ENCODE data around the gene DNAH10.
"Not testable (repeated sequence)": the region's sequence is repeated elsewhere in the genome, so short reads cannot be mapped to it uniquely, and the experiment has no call there.

Gene DNAH10

DNA sequence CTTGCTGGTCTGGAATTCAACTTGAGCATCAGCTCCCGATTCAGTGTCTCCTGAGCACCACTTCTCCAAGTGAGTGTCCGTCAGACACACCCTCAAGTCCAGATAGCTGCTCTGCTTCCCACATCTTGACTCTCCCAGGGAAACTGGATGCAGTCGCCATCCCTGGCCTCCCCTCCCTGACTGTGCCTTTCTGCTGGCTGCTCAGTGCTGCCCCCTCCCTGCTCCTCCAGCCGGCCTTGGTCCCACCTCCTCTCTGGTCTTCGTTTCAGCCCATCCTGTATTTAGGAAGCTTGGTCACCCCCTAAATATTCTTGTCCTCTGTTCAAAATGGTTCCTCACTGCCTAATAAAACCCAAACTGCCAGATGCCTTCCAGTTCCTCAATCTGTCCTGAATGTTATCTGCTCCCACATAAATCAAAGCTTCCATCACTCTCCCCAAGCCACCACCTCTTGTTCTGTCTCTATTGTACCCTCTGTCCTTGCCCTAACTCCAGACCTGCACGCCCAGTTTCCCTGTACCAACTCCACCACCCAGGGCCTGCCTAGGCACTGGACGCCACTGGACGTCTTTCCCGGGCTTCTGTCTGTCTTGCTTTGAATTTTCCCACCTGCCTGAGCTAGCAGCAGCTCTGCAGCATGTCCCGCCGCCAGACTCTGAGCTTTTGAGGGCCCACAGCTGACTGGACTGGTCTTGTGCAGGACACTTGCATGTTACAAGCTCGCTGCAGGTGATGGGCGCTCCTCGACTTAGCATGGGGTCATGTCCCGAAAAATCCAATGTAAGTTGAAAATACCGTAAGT lies 176.8 kb downstream of the DNAH10 start:
- no peak for DNase-seq

DNA sequence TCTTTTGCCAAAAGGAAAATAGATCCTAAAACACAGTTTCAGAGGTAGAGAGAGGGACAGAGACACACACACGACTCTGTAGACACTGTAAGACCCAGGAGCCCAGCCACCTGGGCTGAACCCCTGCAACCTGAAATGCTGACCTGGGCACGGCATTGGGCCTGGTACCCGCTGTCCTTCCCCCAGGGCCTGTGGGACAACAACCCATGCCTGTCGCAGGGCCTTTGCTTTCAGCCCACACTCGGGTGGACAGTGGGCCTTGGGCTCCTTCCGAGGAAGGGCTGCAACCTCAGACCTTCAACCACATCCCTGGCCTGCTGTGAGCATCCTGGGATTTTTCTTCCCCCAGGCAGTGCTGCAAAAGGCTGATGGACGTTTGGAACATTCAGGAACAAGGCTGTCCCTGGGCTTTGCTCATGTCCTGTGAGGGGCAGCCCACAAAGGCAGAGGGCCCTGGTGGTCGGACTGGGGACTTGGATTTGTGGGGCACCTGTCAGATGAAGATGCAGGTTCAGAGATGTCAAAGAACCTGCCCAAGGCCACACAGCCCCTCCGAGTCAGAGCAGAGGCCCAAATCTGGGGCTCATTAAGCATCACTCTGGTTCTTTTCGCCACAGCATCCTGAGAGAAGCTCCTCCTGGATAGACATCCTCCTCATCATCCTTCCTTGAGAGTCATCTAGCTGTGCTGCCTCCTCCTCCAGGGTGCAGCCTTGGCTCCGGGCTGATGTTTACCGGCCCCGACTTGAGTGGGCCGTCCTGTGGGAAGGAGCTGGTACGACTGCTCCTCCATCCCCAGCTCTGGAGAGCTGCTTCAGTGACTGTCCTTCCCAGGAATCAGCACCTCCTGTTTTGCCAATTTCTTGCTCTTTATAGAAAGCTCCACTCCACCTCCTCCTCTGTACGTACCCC lies 177.9 kb downstream of the DNAH10 start:
- DNase-seq, result no peak

DNA sequence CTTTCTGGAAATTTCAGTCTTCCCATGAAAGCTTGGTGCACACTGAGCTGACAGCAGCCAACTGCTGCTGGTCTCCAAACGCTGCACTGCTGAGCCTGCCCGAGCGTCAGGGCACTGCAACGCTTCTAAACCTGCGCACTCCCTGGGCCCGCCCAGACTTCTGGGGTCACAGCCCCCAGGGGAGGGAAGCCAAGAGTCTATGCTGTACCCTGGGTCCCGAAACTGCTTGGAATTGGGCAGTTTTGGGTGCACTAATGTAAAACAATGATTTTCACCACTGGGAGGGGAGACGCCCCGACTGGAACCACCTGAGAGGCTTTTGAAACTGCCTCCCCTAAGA lies 178.5 kb downstream of the DNAH10 start:
- DNase-seq, result no peak

DNA sequence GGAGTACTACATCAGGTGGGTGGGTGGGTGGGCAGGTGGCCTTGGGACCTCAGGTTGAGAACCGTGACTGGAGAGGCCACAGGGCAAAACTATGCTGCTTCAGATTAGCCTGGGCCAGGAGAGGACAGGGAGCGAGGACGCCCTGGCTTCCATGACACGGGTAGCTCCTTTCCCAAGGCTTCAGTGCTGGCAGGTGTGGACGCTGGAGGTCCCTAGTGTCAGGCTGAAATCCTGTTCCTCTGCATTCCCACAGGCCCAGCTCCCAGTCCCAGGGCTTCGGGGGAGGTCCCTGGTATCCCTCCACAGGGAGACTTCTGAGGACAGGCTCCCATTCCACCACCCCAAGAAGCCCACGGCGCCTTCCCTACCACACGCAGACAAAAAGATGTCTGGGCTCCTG lies 178.9 kb downstream of the DNAH10 start:
- no peak for DNase-seq

DNA sequence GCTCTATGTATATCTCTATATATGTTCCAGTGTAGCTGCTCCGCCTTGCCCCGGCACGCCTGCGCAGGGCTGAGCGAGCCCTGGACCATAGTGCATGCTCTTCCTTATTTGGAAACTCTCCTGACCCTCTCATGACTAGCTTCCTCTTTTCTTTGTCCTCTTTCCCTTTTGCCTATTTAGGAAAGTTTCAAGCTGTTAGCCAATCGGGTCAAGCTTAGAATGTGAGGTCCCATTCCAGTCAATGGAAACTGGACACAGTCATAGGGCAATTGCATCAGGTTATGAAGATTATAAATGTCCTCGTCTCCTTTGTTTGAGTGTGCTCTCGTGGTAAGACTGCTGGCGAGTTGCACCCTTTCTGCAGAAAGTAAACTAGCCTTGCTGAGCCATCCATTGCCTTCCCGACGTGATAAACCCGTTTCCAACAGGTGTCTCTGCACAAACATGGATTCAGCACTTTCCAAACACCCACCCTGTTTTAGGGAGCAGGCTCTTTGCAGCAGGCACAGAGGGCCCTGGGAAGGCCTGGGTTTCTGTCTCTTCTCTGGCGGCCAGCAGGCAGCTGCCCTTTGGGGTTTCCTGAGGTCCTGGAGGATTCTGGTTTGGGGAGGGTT lies 179.6 kb downstream of the DNAH10 start:
- DNase-seq, result no peak

DNA sequence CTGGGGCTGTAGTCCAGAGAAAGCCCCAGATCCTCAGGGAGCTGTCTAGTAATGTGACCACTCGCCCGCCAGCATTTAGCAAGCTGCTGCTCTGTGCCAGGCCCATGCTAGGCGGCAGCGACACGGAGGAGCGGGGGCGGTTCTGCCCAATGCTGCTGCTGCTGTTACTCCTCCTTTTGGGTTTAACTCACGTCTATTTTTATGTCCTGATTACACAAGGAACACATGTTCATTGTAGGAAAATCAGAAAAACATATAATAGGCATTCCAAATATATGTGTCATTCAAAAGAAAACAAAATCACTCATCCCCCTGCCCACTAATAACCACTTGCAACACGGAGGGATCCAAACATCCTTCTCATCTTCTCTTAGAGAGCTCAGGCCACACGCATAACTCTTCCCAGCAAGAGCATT lies 180.1 kb downstream of the DNAH10 start:
- no peak for DNase-seq

DNA sequence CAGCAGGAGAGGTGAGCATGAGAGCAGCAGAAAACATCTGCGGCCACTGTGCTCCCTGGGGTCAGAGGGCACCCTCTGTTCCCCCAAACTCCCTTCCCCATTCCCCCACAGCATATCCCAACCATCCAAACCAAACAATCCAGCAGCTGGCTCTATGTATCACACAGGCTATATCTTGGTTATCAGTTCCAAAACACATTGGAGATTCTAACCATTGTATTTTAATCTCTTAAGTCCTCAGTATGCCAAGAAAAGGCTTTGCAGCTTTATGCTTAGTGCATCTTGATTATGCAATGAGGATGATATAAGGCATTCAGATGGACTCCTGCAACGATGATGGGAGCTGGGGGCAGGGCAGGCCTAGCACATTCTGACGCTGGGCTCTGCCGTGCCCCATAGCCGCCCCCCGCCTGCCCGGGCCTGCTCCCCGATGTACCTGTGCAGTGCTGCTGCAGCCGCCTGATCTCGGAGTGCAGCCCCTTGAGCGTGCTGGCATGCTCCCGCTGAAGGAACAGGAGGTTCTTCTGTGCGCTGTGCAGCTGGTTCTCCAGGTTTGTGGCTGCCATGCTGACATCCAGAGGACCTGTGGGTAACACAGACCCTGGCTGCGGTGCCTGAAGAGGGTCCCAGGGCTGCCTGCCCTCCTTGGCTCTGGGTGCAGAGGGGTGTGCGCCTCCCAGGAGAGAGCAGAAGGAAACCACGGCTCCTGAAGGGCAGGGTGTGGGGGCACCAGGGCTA lies 181.0 kb downstream of the DNAH10 start:
- no peak for DNase-seq

DNA sequence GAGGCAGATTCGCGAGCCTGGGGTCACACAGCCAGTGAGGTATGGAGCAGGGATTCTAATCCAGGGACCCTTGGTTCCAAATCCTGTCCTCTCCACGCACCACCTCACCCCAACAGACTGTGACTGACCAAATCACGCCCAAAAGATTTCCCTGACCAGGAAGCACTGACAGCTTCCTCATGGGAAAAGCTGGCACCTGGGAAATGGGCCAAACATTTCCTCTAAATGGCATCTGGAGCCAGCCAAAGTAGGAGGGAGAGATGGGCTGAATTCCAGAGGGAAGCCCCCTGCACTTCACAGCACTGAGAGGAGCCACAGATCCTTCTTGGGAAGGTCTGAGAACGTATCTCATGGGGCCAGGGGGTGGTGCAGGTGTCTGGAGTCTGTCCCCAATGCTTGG lies 181.7 kb downstream of the DNAH10 start:
- no peak for DNase-seq

DNA sequence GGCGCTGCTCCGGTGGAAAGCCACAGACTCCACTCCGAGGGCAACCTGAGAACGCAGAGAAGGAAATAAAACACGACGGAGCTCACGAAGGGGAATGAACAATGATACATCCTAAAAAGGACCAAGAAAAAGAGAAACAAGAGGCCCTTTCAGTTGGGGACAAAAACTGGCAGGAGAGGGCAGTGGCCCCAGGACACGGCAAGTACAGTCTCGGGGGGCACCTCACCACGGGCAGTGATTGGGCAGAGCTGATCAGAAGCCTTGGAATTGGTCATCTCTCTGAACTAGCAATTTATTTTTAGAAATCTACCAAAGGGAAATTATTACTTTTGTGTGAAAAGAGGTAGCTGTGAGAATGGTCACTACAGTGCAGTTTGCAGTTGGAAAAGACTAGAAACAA lies 182.6 kb downstream of the DNAH10 start:
- DNase-seq, result no peak

DNA sequence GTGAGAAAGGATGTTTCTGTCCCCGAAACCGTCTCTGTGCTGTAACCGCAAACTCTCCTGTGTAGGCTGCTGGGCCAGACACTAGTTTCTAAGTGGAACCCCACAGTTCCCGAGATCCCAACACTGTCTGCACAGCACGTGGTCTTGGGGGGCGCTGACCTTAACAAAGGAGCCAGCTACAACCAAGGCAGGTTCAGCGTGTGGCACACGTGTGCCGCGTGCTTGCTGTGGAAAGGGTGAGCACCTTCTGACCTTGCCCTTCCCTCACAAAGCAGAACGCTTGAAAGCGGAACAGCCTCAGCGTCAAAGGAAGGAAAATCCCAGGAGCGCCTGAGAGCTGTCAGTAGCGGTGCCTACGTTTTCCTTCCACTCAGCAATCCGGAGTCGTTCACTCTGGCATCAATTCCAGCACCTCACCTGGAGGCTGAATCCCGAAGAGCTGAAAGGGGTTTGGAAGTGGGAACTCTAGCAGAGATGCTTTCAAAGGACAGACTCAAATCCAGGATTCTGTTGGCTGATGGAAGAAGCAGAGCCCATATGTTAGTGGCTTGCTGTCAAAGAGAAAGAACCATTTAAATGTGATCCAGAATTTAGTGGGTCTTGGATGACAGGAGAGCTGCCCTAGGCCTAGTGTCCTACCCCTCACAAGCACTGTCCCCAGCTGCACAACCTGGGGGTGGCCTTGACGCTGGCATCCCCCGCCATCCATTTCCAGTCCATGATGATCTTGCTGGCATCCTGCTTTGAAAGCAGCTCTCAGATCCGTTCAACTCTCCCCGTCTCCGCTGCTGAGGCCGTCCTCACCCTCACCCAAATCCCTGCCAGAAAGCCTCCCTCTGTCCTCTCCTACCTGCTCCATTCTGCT lies 183.4 kb downstream of the DNAH10 start:
- DNase-seq, result no peak

DNA sequence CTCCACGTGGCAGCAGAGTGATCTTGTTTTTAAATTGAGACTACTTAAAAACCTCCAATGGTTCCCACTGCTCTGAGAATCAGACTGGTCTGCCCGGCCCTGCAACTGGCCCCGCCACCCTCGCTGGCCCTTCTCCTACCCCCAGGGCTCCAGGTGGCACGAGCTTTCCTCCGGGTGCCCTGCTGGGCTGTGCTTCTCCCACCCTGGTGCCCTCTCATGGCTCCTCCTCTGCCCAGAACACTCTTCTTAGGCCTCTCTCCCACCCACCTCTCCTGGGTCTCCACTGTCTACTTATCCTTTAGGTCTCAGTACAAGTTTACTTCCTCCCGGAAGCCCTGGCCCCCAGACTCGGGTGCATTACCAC lies 184.0 kb downstream of the DNAH10 start:
- DNase-seq, result no peak

DNA sequence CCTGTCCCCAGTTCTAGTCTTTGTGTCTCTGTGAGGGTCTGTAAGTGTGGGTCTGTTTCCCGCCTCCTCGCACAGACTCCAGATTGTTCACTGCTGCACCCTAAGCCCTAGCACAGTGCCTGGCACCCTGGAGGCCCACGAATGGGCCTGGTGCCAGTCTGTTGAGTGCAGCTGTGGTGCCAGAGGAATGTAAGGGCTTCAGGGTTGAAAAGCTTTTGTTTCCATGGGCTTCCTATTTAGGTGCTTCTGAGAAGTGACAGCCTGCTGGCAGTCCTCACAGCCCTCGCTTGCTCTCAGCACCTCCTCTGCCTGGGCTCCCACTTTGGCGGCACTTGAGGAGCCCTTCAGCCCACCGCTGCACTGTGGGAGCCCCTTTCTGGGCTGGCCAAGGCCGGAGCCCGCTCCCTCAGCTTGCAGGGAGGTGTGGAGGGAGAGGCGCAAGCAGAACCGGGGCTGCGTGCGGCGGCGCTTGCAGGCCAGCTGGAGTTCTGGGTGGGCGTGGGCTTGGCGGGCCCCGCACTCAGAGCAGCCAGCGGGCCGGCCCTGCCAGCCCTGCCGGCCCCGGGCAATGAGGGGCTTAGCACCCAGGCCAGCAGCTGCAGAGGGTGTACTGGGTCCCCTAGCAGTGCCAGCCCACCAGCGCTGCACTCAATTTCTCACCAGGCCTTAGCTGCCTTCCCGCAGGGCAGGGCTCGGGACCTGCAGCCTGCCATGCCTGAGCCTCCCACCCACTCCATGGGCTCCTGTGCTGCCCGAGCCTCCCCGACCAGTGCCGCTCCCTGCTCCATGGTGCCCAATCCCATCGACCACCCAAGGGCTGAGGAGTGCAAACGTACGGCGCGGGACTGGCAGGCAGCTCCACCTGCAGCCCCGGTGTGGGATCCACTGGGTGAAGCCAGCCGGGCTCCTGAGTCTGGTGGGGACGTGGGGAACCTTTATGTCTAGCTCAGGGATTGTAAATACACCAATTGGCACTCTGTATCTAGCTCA lies 184.7 kb downstream of the DNAH10 start:
- not testable (repeated sequence) for DNase-seq

DNA sequence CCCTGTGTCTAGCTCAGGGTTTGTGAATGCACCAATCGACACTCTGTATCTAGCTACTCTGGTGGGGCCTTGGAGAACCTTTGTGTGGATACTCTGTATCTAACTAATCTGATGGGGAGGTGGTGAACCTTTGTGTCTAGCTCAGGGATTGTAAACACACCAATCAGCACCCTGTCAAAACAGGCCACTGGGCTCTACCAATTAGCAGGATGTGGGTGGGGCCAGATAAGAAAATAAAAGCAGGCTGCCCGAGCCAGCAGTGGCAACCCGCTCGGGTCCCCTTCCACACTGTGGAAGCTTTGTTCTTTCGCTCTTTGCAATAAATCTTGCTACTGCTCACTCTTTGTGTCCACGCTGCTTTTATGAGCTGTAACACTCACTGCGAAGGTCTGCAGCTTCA lies 185.4 kb downstream of the DNAH10 start:
- DNase-seq, result not testable (repeated sequence)

DNA sequence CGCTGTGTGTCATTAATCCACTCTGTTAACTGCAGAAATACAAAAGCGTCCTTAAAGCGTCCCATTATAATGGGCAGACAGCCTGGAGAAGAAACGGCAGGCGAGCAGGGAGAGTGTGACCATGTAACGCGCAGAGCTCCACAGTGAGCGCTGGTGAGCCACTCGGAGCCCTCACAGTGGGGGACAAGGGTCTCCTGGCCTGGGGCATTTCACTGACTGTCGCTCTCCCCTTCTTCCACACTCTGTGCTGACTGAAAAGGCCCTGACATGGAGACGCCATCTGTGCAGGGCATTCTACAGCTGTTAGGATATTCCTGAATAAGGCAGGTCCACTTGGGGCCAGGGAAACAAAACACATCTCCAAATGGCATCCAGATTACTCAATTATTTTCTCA lies 186.3 kb downstream of the DNAH10 start:
- DNase-seq, result no peak

DNA sequence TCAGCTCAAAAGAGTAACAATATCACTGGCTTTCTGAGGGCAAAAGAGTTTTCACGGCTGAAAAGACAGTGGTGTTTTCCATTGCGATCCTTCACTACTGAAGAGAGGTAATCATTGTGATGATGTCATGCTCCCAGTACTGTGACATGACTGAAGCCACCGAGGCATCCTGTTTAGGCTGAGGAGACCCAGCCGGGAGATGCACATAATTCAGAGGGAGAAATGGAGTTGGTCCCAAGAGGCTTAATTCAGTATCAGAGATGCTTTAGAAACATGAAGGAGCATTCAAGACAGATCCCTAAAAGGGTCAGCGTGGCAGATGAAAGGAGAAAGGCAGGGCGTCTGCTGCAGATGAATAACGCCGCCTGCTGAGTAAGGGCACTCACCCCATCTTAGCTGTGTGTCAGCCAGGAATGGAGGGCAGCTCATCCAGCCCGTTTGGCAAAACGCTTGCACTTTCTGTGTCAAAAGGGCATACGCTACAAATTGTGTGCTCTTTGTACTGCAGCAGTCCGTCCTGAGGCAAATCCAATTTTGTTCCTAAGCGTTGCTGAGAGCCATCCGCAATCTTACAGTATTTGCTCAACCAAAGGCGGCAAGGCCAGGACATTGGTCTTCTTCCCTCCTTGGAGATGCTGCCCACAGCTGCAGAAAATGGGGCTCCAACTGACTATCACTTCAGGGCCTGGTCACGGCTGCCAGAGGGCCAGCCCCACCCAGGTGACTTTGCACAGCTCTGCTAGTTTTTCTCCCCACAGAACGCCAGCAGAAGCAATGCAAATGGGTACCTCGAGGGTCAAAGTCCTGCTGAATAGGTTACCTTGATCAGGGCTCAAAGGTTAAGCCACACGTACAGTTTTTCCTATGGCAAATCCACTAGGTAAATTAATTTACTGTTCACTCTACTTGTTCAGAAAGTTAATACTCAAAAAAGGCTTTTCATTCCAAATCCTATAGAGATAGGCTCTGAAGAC lies 187.0 kb downstream of the DNAH10 start:
- no peak for DNase-seq

DNA sequence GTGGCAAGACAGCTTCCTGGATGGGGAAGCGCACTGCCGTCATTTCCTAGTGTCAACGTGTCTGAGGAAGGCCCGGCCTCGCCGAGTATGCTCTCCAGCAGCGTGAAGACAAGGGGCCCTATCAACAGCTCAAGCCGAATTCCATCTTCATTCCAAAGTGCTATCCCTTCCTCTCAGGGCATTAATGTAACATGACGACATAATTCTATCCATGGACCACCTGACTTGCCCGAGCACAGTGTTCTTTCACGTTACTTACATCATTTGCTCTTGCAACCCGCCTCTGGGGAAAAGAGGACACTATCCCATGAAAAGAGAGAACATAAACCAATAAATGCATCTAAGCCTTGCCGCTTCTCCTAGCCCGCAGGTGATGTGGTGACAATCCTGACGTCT lies 187.7 kb downstream of the DNAH10 start:
- DNase-seq, result no peak

DNA sequence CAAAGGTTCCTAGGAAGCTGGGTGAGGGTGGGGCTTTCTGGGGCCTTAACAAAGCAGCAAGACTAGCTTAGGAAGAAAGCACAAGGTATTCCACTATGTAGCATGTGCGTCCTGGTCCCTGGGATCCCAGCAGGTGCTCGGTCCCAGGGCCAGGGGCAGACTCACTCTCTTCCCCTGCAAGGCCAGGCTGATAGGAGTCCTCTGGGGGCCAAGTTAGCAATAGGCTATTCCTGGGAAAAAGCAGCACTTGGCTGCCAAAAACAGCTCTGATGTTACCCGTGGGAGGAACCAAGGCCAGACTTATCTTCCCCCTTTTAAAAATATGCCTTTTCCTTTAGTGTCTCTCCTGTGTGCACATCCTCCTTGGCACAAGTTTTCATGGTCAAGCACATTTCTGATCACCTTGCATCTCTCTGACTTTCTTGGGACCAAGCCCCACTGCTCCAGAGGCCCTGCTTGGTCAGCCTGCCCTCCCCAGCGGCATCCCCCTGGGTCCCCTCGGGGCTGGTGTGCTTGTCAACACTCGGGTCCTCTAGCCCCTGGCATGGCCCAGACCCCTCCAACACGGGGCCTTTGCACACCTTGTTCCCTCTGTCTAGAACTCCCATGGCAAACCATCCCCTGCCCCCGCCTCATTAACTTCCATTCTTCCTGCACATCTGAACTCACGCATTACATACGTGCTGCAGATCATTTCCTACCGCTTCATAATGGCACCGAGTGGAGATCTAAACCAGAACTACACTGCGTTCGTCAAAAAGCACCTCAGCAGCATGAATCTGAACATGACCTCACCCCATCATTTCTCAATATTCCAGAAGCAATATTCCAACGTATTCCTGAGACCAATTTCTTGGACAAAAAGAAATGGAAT lies 188.6 kb downstream of the DNAH10 start:
- DNase-seq, result no peak

DNA sequence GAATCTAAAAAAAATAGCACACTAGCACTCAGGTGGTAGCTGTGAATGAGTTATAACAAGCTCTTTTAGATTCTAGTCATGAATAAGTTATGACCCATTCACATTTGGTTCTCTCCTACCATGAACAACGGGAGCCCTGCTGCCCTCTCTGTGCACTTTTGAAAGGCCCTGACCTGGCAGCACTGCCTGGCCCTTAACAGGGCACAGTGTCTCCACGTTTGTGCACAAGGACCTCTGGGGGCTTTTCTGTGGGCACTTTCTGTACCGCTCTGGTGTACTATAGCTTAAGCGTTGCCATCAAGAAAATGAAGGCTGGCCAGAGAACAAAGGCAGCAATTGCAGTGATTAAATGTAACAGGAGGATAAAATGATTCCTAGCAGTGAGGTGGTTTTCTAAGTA lies 189.4 kb downstream of the DNAH10 start:
- no peak for DNase-seq

DNA sequence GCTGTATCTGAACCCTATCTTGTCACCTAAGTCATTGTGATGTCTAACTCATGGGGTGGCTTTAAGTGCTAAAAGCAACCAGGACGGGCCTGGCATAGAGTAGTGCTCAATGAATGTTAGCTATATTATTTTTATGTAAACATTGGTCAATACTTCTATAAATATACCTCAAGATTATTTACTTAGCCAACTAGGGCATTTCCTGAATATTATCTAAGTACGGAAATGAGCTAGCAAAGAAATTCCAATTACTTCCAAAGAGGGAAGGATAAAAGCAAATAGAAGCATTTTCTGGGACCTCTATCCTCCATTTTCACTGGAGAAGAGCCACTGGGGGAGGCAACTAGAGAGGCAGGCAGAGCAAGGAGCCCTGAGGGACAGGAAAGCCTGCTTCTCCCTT lies 189.9 kb downstream of the DNAH10 start:
- no peak for DNase-seq

Data from hematopoietic multipotent progenitor cell treated with erythropoietin and hydrocortisone succinate and interleukin-3 and kit ligand, for 6 days (in vitro differentiated cells).